Caco-2 (cell line): ENCODE measurements around the gene FCN2. TPM values are rescaled to one million over a fixed set of nuclear protein-coding genes. Genes with fewer than 3 reads are reported as not detected.

Source experiments
- BruUV-seq: library from RNA; stranded (reverse); fragments of 400-500 nt; replicated peaks from 2 replicates; lab custom pipeline; 2021; lab: Mats Ljungman, UMichigan
- CTCF ChIA-PET: fragments of 300-600 bp; sonication (Branson Sonifier 250); formaldehyde crosslinking; loops from one replicate; lab custom pipeline; 2022; ENCODE audit warnings: antibody characterized with exemption; lab: Charles Lee
- POLR2A ChIA-PET: fragments of 300-600 bp; sonication (Branson Sonifier 250); formaldehyde crosslinking; loops from one replicate; lab custom pipeline; 2022; ENCODE audit warnings: antibody characterized with exemption; lab: Charles Lee
- DNase-seq, 2 experiments: peaks; one replicate each; pipeline versions ENCODE4 v3.0.0 to v3.0.0-alpha.2; 2020 to 2022
- H3K27me3 ChIP-seq: replicated peaks from 2 replicates; pipeline ENCODE4 v1.6.0; 2011; ENCODE audit warnings: low read length; ENCODE audit not compliant: control insufficient read depth, insufficient read depth
- H3K36me3 ChIP-seq: 2 replicates; pipeline ENCODE4 v1.5.1; 2011; ENCODE audit warnings: low read length; ENCODE audit not compliant: control insufficient read depth, insufficient read depth
- H3K4me1 ChIP-seq: fragments of 250-450 bp; sonication (Bioruptor Pico); 2 replicates; pipeline ENCODE4 v1.5.1; 2020; ENCODE audit warnings: mild to moderate bottlenecking
- H3K4me3 ChIP-seq: 2 replicates; pipeline ENCODE4 v1.5.1; 2011; ENCODE audit warnings: low read depth, mild to moderate bottlenecking, control low read depth, low read length
- H3K9me3 ChIP-seq: fragments of 250-450 bp; sonication (Bioruptor Pico); 2 replicates; pipeline ENCODE4 v1.5.1; 2020; ENCODE audit warnings: mild to moderate bottlenecking, moderate library complexity
- H3K27ac Mint-ChIP-seq: one replicate; pipeline ENCODE4 v1.8.0; 2022; ENCODE audit warnings: mixed read lengths; ENCODE audit not compliant: unreplicated experiment
- H3K27me3 Mint-ChIP-seq: one replicate; pipeline ENCODE4 v1.8.0; 2022; ENCODE audit warnings: mixed read lengths; ENCODE audit not compliant: insufficient read depth, unreplicated experiment
- H3K36me3 Mint-ChIP-seq: one replicate; pipeline ENCODE4 v1.8.0; 2022; ENCODE audit warnings: mild to moderate bottlenecking, mixed read lengths; ENCODE audit not compliant: insufficient read depth, unreplicated experiment
- H3K4me1 Mint-ChIP-seq: one replicate; pipeline ENCODE4 v1.8.0; 2022; ENCODE audit warnings: low read depth, mixed read lengths; ENCODE audit not compliant: unreplicated experiment
- H3K4me3 Mint-ChIP-seq: one replicate; pipeline ENCODE4 v1.8.0; 2022; ENCODE audit warnings: mild to moderate bottlenecking, moderate library complexity, mixed read lengths; ENCODE audit not compliant: unreplicated experiment
- H3K9me3 Mint-ChIP-seq: one replicate; pipeline ENCODE4 v1.8.0; 2022; ENCODE audit warnings: mixed read lengths; ENCODE audit not compliant: unreplicated experiment
- CTCF ChIP-seq, 2 experiments: fragments of 200-600 bp in 1 of 2; IDR thresholded peaks; 1 replicate in 1 of 2; 2 replicates in 1 of 2; pipeline versions ENCODE4 v1.5.1 to v1.8.0; 2011 to 2022; ENCODE audit warnings: antibody characterized with exemption in 1 of 2, control low read depth in 1 of 2, inconsistent platforms in 1 of 2, low read depth in 1 of 2, low read length in 1 of 2, mild to moderate bottlenecking in 1 of 2, moderate library complexity in 1 of 2; ENCODE audit not compliant: insufficient read depth in 1 of 2, severe bottlenecking in 1 of 2, unreplicated experiment in 1 of 2
- intact Hi-C: fragments of 100-400 bp; cut with micrococcal nuclease; formaldehyde crosslinking; loops from one replicate; pipeline ENCODE4 v1.10.0; 2022; ENCODE audit not compliant: unreplicated experiment
- total RNA-seq: library from RNA; stranded (reverse); gene quantifications from 2 replicates; pipeline ENCODE4 v1.2.3, GENCODE V29; 2022

Gene FCN2
- total RNA-seq, 1 experiment from 2014 or later = not detected

- H3K9me3 Mint-ChIP-seq = peaks cover 10% of the 10 kb centered on the region
- H3K4me3 Mint-ChIP-seq = no peak overlapping the region
- H3K27me3 ChIP-seq = no peaks in the 10 kb centered on the region; the same call in 1 of the 2 replicates
- H3K4me1 Mint-ChIP-seq = no peaks in the 10 kb centered on the region
- H3K36me3 Mint-ChIP-seq = no peaks in the 10 kb centered on the region
- no peak overlapping the region for H3K4me3 ChIP-seq
- DNase-seq = no peak
- H3K27ac Mint-ChIP-seq = no peak overlapping the region
- ChIA-PET POLR2A (no interaction called here), CTCF (no interaction called here)
- no TSS peak for BruUV-seq
- H3K4me1 ChIP-seq = no peaks in the 10 kb centered on the region
- TF ChIP-seq CTCF (IDR thresholded peaks at IDR 0.05; ENCODE audit: insufficient read depth in 1 of 2, low read depth in 1 of 2, low read length in 1 of 2, severe bottlenecking in 1 of 2, unreplicated experiment in 1 of 2) = no peak
- H3K36me3 ChIP-seq = no peaks in the 10 kb centered on the region
- H3K27me3 Mint-ChIP-seq = peaks cover 7% of the 10 kb centered on the region
- H3K9me3 ChIP-seq = no peaks in the 10 kb centered on the region; the same call in 1 of the 2 replicates
- intact Hi-C loops = no loop called here
These were observed 13.7 kb downstream of the FCN2 start for GRCh38 chr9:134894136-134894860.

DNA sequence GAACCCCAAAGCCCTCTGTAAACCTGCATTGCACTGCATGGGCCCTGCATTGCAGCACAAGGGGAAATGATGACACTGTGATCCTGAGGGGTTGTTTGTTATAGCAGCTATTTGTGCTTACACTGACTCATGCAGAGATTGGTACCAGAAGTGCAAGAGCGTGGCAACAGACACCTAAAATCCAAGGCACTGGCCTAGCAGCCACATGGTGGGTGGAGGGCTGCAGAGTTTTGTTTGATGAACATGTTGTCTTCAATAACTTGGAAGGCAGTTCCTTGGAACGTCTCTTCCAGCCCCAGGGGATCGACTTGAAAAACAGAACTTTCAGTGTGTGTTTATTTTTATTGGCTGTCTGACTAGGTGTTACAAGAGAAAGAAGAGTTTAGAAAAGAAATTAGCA, 14.5 kb downstream of the FCN2 start:
- H3K4me1 ChIP-seq = no peaks in the 10 kb centered on the region
- CTCF ChIA-PET = no interaction called here
- Mint-ChIP-seq H3K4me3 (no peak overlapping the region), H3K27me3 (peaks cover 7% of the 10 kb centered on the region), H3K4me1 (no peaks in the 10 kb centered on the region), H3K9me3 (peaks cover 14% of the 10 kb centered on the region), H3K27ac (no peak overlapping the region), H3K36me3 (no peaks in the 10 kb centered on the region)
- H3K27me3 ChIP-seq = no peaks in the 10 kb centered on the region; the same call in 1 of the 2 replicates
- DNase-seq = no peak
- intact Hi-C loops = no loop called here
- BruUV-seq = no TSS peak
- H3K36me3 ChIP-seq = no peaks in the 10 kb centered on the region
- no peak overlapping the region for H3K4me3 ChIP-seq
- TF ChIP-seq CTCF (IDR thresholded peaks at IDR 0.05; ENCODE audit: insufficient read depth in 1 of 2, low read depth in 1 of 2, low read length in 1 of 2, severe bottlenecking in 1 of 2, unreplicated experiment in 1 of 2) = no peak
- H3K9me3 ChIP-seq = no peaks in the 10 kb centered on the region; the same call in 1 of the 2 replicates
- POLR2A ChIA-PET = no interaction called here

GRCh38 chr9:134895567-134895907, 14.9 kb downstream of the FCN2 start:
- Mint-ChIP-seq H3K36me3 (no peaks in the 10 kb centered on the region), H3K4me1 (no peaks in the 10 kb centered on the region), H3K27me3 (peaks cover 7% of the 10 kb centered on the region), H3K9me3 (peaks cover 14% of the 10 kb centered on the region), H3K4me3 (no peak overlapping the region), H3K27ac (no peak overlapping the region)
- POLR2A ChIA-PET = no interaction called here
- H3K9me3 ChIP-seq = no peaks in the 10 kb centered on the region; the same call in 1 of the 2 replicates
- CTCF ChIA-PET = no interaction called here
- intact Hi-C loops = no loop called here
- no peak for TF ChIP-seq CTCF (IDR thresholded peaks at IDR 0.05; ENCODE audit: insufficient read depth in 1 of 2, low read depth in 1 of 2, low read length in 1 of 2, severe bottlenecking in 1 of 2, unreplicated experiment in 1 of 2)
- no peaks in the 10 kb centered on the region for H3K4me1 ChIP-seq
- DNase-seq = no peak
- no TSS peak for BruUV-seq
- no peaks in the 10 kb centered on the region for H3K36me3 ChIP-seq
- no peaks in the 10 kb centered on the region; the same call in 1 of the 2 replicates for H3K27me3 ChIP-seq
- H3K4me3 ChIP-seq = no peak overlapping the region
